Body of pancreas (tissue), 4 donors: ENCODE results near the gene PCGF3. TPM values are rescaled to one million over a fixed set of nuclear protein-coding genes. Genes with fewer than 3 reads are reported as not detected.

Experiments used
- ATAC-seq: fragments of 150-250 bp; one replicate; pipeline ENCODE4 v1.9.1; 2016
- DNase-seq, 4 donors: peaks; one replicate each; pipeline ENCODE4 v3.0.0-alpha.2; 2019
- H3K27ac ChIP-seq, 4 donors: fragments of 200-600 bp; sonication (generic); 1 replicate in 3 of 4; 2 replicates in 1 of 4; pipeline versions ENCODE4 v1.5.1 to v1.6.1; 2016 to 2019; ENCODE audit warnings: mild to moderate bottlenecking in 1 of 4, mixed read lengths in 1 of 4, moderate library complexity in 1 of 4
- H3K27me3 ChIP-seq, 2 donors: fragments of 200-600 bp; sonication (generic); one replicate each; pipeline ENCODE4 v1.6.0; 2016; ENCODE audit warnings: mild to moderate bottlenecking in 1 of 2
- H3K36me3 ChIP-seq, 2 donors: fragments of 200-600 bp; sonication (generic); replicated peaks in 1 of 2; 2 replicates each; pipeline ENCODE4 v1.5.1; 2016; ENCODE audit warnings: low read depth in 2 of 2; ENCODE audit not compliant: insufficient read depth in 1 of 2
- H3K4me1 ChIP-seq: fragments of 200-600 bp; sonication (generic); one replicate; pipeline ENCODE4 v1.6.0; 2016
- H3K4me3 ChIP-seq, 2 donors: fragments of 200-600 bp; sonication (generic); 1 replicate in 1 of 2; 2 replicates in 1 of 2; pipeline ENCODE4 v1.5.1; 2016 to 2019
- H3K9me3 ChIP-seq, 3 donors: fragments of 200-600 bp; sonication (generic); 1 replicate in 2 of 3; 2 replicates in 1 of 3; pipeline ENCODE4 v1.5.1; 2016
- CTCF ChIP-seq, 7 experiments: fragments of 450-650 bp in 4 of 7; fragments of 200-600 bp in 3 of 7; sonication (generic) in 3 of 7; IDR thresholded peaks; one replicate each; pipeline ENCODE4 v1.5.1; 2016 to 2019; ENCODE audit warnings: antibody characterized with exemption in 7 of 7
- POLR2A ChIP-seq, 3 donors: fragments of 450-650 bp; IDR thresholded peaks; one replicate each; pipeline ENCODE4 v1.6.1; 2016; ENCODE audit warnings: antibody characterized with exemption in 3 of 3, mild to moderate bottlenecking in 2 of 3
- WGBS, 2 donors: methylation state at CpG; one replicate each; pipeline ENCODE4 v1.1.5; 2017; 5-methylcytosine and 5-hydroxymethylcytosine counted together
- intact Hi-C: fragments of 100-400 bp; cut with DNase I; formaldehyde crosslinking; loops from one replicate; pipeline ENCODE4 v1.15.1; 2023
- total RNA-seq, 2 donors: library from RNA; depleted of rRNA; stranded (reverse); fragments of >200 nt; gene quantifications; one replicate each; pipeline ENCODE4 v1.1.0, GENCODE V29; 2016

Gene PCGF3
- total RNA-seq, 2 donors from 2014 or later, result 16.8 to 31.1 TPM

GRCh38 chr4:795726-796119, 90.1 kb downstream of the PCGF3 start:
- H3K4me1 ChIP-seq, result peaks cover 25% of the 10 kb centered on the region
- peaks cover 0 to 39% of the 10 kb centered on the region in 2 donors for H3K27me3 ChIP-seq
- ATAC-seq, result no peak
- no peak for TF ChIP-seq CTCF (IDR thresholded peaks at IDR 0.05)
- TF ChIP-seq POLR2A (IDR thresholded peaks at IDR 0.05), result no peak
- DNase-seq, result no peak
- H3K36me3 ChIP-seq, result no peaks in the 10 kb centered on the region
- H3K4me3 ChIP-seq, result no peak overlapping the region
- 29 to 53% methylated on average over 6 to 20 of the region's 20 CpGs for WGBS, 2 donors
- no peaks in the 10 kb centered on the region for H3K9me3 ChIP-seq
- intact Hi-C loops, result no loop called here
- H3K27ac ChIP-seq, result no peak overlapping the region

GRCh38 chr4:796206-796605, 90.6 kb downstream of the PCGF3 start:
- Histone ChIP-seq H3K36me3 (no peaks in the 10 kb centered on the region), H3K4me3 (no peak overlapping the region), H3K27me3 (peaks cover 0 to 39% of the 10 kb centered on the region in 2 donors), H3K9me3 (no peaks in the 10 kb centered on the region), H3K27ac (no peak overlapping the region), H3K4me1 (peaks cover 25% of the 10 kb centered on the region)
- no peak for ATAC-seq
- WGBS, 2 donors, result 92 to 98% methylated on average over 17 of the region's 17 CpGs
- no peak for DNase-seq
- no peak for TF ChIP-seq POLR2A (IDR thresholded peaks at IDR 0.05)
- no peak for TF ChIP-seq CTCF (IDR thresholded peaks at IDR 0.05)
- intact Hi-C loops, result no loop called here

- TF ChIP-seq CTCF (IDR thresholded peaks at IDR 0.05), result no peak
- no peak for TF ChIP-seq POLR2A (IDR thresholded peaks at IDR 0.05)
- H3K4me1 ChIP-seq, result peaks cover 22% of the 10 kb centered on the region
- peaks cover 0 to 30% of the 10 kb centered on the region in 2 donors for H3K27me3 ChIP-seq
- 24 to 49% methylated on average over 4 of the region's 4 CpGs for WGBS, 2 donors
- no peak overlapping the region for H3K27ac ChIP-seq
- ATAC-seq (no peak), DNase-seq (peak in 3 of 4 donors; percentile 36 to 56 (median 40))
- no peaks in the 10 kb centered on the region for H3K9me3 ChIP-seq
- intact Hi-C loops, result no loop called here
- H3K4me3 ChIP-seq, result no peak overlapping the region
- H3K36me3 ChIP-seq, result no peaks in the 10 kb centered on the region
These were observed 91.4 kb downstream of the PCGF3 start for GRCh38 chr4:797066-797465.

DNA sequence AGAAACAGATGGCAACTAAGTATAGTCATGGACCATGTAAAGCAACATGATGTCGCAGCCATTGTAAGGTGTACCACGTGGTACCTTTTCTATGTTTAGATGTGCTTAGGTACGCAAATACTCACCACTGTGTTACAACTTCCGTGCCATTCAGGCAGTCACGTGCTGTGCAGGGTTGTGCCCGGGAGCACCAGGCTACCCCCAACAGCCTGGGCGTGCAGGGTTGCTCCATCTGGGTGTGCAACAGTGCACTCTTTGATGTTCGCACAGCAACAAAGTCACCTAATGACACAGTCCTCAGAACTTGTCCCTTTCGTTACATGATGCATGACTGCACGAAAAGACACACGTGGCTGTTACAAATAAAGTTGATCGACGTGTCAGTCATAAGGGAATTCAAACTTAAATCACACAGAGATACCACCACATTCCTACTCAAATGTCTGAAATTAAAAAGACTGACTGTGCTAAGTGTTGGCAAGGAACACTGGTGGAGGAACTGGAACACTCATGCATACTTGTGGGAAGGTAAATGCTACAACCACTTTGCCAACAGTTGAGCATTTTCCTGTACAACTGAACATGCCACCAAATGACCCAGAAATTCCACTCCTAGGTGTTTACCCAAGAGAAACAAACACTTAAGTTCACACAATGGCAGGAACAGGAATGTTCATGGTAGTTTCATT, 95.9 kb downstream of the PCGF3 start:
- Histone ChIP-seq H3K36me3 (no peaks in the 10 kb centered on the region), H3K4me3 (no peak overlapping the region), H3K27ac (no peak overlapping the region), H3K27me3 (no peaks in the 10 kb centered on the region), H3K9me3 (peaks cover 0 to 5% (median 0%) of the 10 kb centered on the region in 3 donors), H3K4me1 (peaks cover 5% of the 10 kb centered on the region)
- TF ChIP-seq POLR2A (IDR thresholded peaks at IDR 0.05), result no peak
- TF ChIP-seq CTCF (IDR thresholded peaks at IDR 0.05), result no peak
- DNase-seq (no peak), ATAC-seq (no peak)
- intact Hi-C loops, result no loop called here
- WGBS, 2 donors, result 85 to 94% methylated on average over 13 of the region's 13 CpGs

DNA sequence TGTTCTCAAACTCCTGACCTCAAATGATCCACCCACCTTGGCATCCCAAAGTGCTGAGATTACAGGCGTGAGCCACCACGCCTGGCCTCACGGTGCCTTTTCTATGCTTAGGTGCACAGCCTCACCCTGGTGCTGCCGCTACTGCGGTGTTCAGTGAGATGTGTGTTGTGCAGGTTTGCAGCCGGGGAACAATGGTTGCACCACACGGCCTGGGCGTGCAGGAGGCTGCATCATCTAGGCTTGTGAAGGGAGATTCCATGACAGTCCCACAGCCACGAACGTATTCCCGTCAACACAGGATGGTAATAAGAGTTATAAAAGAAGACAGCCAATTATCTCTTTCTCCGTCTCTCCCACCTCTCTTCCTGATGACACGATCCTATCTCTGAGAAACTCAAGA, 98.3 kb downstream of the PCGF3 start:
- TF ChIP-seq POLR2A (IDR thresholded peaks at IDR 0.05) (no peak), CTCF (IDR thresholded peaks at IDR 0.05) (no peak)
- H3K27me3 ChIP-seq, result no peaks in the 10 kb centered on the region
- intact Hi-C loops, result no loop called here
- peaks cover 0 to 5% (median 0%) of the 10 kb centered on the region in 3 donors for H3K9me3 ChIP-seq
- H3K4me1 ChIP-seq, result no peaks in the 10 kb centered on the region
- ATAC-seq (no peak), DNase-seq (no peak)
- H3K27ac ChIP-seq, result no peak overlapping the region
- H3K36me3 ChIP-seq, result no peaks in the 10 kb centered on the region
- no peak overlapping the region for H3K4me3 ChIP-seq
- 90 to 94% methylated on average over 13 of the region's 13 CpGs for WGBS, 2 donors
